GM18907 (cell line): Measurements from ENCODE around the gene DIP2C.

Source experiments
- ATAC-seq: cut with Tn5 transposase; IDR thresholded peaks from one replicate; pipeline ENCODE4 v1.9.1; 2021; ENCODE audit warnings: mild to moderate bottlenecking, moderate library complexity; ENCODE audit not compliant: unreplicated experiment

DIP2C gene

DNA sequence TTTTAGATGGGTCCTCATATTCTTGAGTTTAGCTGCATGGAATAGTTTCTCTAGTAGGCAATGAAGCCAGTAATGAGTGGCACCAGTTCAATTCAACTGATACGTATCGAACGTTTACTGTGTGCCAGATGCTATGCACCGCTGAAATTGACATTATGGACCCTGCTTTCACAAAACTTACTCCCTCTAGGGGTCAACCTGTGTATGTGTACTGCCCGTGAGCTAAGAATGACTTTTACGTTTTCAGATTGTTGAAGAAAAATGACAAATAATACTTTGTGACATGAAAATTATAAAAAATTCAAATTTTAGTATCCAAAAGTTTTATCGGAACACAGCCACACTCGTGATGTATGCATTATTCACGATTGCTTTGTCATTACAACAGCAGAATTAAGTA is 458.7 kb downstream of the DIP2C start:
- ATAC-seq = no peak

DNA sequence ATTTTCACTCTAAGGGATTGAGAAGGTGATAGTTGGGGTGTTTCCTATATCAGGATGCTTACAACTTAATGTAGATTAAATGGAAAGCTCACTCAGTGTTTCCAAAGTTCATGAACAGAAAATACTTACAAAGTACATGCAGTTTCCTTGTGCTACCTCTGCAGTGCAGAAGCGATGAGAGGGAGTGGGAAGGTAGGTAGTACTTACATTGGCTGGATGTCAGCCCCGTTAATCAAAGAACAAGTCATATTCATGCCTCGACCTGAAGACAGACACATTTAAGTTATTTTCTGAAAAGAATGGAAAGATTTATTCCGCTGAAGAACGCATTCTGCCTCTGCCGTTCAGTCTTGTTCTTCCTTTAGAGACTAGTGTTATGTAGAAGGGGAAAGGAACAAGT is 461.1 kb downstream of the DIP2C start:
- no peak for ATAC-seq

DNA sequence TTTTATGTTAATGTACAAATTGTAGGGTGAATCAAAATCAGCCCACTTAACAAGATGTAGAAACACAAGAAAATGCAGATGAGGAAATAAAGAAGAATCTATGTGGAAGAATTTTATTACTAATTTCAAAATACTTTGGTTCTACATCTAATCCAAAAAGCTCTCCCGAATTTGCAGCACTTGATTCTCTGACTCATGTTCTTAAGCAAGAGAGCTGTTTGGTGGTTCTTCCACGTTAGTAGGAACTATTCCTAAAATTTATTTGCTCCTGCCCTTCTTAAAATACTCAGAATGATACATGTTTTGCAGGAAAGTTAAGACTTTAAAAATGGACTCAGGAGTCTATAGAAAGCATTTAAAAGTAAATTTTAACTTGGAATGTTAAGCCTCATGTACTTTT is 462.5 kb downstream of the DIP2C start:
- ATAC-seq = no peak

DNA sequence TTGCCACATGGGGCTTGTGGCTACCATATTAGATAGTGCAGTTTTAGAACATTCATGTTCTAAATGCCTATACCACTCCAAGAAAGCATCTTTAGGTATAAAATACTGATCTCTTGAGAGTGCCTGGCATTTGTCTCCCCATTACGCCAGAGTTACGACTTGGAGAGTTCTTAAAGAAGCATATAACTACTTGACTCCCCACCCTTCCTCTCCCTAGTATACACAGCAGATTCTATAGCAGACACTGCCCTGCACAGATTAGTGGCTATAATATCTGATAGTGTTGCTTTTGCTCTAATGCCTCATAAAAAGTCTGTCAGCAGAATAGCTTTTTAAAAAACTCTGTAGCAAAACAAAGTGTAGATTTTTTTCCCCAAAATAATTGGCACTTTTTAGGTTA is 463.4 kb downstream of the DIP2C start:
- no peak for ATAC-seq

DNA sequence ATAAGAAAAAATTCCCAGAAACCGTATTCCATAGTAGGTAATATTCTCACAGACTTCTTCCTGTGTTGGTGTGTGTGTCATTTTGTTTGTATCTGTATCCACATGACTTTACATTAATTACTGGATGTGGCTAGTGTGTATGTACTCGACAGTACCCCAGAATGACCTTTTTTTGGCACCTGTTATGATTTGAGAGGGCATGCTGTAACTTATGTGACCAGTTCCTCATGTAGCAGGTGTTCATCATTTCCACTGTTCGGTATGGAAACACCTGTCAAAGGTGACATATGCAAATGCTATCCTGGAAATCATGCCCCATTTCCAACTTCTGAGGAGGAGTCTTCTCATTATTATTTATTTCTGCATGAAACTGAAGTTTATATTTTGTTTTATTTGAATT is 464.9 kb downstream of the DIP2C start:
- ATAC-seq = no peak
